GM18861 (cell line): Measurements from ENCODE around the gene HHIP.

Experiments used
- ATAC-seq: cut with Tn5 transposase; IDR thresholded peaks from one replicate; pipeline ENCODE4 v1.9.1; 2021; ENCODE audit not compliant: unreplicated experiment

Gene HHIP, protein sequence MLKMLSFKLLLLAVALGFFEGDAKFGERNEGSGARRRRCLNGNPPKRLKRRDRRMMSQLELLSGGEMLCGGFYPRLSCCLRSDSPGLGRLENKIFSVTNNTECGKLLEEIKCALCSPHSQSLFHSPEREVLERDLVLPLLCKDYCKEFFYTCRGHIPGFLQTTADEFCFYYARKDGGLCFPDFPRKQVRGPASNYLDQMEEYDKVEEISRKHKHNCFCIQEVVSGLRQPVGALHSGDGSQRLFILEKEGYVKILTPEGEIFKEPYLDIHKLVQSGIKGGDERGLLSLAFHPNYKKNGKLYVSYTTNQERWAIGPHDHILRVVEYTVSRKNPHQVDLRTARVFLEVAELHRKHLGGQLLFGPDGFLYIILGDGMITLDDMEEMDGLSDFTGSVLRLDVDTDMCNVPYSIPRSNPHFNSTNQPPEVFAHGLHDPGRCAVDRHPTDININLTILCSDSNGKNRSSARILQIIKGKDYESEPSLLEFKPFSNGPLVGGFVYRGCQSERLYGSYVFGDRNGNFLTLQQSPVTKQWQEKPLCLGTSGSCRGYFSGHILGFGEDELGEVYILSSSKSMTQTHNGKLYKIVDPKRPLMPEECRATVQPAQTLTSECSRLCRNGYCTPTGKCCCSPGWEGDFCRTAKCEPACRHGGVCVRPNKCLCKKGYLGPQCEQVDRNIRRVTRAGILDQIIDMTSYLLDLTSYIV

DNA sequence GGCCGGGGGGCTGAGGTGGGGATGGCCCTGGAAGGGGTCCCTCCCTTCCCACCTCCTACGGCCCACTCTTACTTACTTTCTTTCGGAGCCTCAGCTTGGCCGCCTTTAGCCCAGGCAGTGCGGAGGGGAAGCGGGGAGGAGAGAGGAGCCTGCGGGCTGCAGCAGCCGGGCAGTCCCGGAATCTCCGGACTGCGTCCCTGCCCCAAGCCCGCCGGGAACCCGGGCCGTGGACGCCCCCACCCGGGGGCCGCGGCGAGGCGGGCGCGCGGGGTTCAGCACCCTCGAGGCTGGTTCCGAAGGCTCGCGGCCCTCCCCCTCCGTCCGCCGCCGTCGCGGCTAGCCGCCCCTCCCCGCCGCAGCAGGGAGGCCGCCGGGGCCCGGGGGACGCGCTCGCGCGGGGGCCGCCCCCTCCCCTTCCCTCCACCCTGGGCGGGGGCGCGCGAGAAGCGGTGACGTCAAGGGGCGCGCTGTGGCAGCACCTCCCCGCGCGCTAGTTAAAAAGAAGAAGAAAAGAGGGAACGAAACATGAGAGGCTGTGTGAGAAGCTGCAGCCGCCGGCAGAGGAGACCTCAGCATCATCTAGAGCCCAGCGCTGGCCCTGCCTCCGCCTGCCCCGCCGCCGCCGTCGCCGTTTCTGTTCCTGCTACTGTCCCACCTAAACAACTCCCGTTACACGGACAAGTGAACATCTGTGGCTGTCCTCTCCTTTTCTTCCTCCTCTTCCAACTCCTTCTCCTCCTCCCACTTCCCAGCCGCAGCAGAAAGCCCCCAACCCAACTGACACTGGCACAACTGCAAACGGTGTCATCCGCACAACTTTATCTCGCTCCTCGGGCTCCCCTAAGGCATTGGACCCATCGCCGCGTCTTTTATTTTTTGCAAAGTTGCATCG is at the start of gene HHIP:
HHIP (plus strand) TSS at position 526 of the 892 bp plus-strand sequence. CDS start 520 bp downstream, outside the sequence.
- no peak for ATAC-seq

GRCh38 chr4:144597171-144597570 is 48.8 kb upstream of the HHIP start:
- ATAC-seq: no peak

- ATAC-seq: no peak
Observed at GRCh38 chr4:144599621-144600020, 46.3 kb upstream of the HHIP start.

- peak; percentile 43 for ATAC-seq
Observed at GRCh38 chr4:144611850-144612249, 34.1 kb upstream of the HHIP start.

DNA sequence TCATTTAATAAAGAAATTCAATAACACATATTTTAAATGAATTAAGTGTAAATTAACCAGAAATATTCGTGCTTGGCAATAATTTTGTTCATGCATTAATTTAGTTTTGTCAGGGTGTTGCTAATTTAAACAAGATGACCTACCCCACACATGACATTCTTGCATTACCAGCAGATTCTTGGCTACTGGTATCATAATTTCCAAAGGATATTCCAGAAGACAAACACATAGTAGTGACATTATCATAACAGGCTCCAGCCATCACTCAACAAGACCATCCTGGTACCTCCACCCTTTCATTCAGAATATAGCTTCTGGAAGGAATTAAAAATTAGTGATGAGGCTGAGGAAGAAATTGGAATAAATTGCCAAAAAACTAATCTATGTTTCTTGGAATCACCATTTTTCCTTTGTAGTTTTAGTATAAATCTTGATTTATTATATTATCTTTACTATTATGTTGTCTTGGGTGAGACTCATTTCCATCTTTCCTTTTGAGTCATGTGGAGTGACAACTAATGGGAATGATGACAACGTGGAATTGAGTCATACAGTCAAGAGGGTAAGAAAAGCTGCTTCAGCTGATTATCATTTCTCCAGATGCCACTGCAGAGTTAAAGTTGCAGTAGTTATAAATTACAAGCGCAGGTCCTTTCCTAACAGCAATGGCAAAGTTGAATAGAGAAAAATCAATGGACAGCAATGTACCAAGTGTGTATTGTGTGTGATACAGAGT is 30.9 kb upstream of the HHIP start:
- ATAC-seq: no peak

DNA sequence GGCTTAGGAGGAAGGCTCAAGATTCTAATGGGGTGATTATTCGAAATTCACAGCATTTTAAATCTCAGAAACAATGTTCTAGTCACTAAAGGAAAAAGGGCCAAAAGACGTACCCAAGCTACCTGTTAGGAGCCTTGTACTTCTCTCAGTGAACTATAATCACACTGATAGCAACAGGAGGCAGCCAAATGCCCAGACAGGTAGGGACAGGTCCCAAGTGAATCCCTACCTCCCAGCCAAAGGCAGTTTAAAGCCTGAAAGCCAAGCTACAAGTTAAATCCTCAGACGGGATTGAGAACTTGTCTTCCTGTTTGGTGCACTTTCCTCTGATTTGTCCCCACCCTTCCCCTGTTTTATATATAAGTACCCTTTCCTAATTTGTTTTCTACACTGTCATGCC is 24.3 kb upstream of the HHIP start:
- no peak for ATAC-seq

GRCh38 chr4:144627663-144628076 is 18.3 kb upstream of the HHIP start:
- no peak for ATAC-seq

DNA sequence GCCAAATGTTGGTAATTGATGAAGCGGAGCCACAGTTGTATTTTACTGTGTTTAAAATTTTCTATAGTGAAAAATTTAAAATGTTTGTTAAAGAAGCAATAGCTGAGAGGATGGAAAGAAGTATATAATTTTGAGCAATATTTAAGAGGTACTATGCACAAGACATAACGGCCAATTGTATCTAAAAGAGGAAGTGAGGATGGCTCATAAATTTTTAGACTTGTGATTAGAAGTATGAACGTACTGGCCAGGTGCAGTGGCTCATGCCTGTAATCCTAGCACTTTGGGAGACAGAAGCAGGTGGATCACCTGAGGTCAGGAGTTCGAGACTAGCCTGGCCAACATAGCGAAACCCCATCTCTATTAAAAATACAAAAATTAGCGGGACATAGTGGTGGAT is 12.7 kb upstream of the HHIP start:
- no peak for ATAC-seq

GRCh38 chr4:144634978-144635747 is 10.8 kb upstream of the HHIP start:
- peak; percentile 95 for ATAC-seq

DNA sequence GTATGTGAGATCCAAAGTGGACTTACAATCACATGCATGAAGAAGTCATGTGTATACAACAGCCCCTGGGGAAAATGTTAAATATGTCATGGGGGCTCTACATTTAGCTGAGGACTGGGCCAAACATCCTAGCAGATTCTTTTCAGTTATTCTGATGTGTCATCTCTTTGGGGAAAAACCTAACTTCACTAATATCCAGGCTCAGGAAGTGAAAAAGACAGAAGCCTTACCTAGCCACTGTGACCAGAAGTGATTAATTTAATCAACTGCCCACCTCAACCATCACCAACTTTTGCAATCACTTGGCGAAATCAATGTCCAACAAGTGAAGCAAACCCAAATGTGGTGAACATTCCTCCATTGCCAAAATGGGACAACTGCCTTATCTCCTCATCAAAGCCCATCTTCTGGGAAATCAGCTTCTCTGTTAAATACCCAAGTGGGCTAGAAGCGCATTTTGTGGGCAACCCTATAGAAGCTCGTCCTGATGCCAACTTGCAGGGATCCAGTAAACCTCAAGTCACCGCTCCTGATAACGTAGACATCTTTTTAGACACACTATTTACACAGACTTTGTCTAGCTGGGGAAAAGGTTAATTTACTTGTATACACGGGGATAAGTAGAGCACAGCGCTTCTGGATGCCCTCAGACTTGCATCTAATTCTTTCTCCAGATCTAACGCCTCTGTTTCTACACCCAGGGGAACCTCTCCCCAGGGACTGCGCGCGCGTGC is 1.4 kb upstream of the HHIP start:
- ATAC-seq: no peak

GRCh38 chr4:144645102-144645630 is 790 bp upstream of the HHIP start:
- ATAC-seq: no peak

DNA sequence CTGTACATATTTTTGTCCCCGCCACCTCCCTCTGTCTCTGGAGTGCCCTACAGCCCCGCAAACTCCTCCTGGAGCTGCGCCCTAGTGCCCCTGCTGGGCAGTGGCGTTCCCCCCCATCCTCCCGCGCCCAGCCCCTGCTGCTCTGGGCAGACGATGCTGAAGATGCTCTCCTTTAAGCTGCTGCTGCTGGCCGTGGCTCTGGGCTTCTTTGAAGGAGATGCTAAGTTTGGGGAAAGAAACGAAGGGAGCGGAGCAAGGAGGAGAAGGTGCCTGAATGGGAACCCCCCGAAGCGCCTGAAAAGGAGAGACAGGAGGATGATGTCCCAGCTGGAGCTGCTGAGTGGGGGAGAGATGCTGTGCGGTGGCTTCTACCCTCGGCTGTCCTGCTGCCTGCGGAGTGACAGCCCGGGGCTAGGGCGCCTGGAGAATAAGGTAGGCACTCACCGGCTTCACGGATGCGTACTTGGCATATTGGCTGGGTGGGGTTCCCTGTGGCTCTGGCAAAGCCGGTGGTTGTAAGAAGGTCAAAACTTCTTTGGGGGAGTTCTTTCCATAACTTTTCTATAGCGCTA is 653 bp downstream of the HHIP start:
- no peak for ATAC-seq

- ATAC-seq: no peak
Observed at GRCh38 chr4:144647095-144647561, 1.2 kb downstream of the HHIP start.

DNA sequence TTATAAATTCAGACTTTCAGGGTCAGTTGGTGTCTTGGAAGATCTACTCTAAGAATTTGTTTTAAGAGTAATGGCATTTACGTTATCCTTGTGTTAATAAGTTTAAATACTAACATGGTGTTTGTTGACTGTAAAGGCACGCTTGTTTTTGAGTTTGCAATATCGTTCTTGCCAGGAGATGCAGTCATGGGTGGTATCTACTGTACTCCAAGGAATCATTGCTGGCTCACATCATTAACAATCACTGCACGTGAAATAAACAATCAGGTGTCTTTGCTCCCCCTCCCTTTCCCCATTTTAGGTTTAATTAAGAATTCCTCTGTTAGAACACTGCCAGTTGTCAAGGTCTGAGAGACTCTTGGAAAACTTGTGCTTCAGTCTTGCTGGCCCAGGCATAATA is 1.6 kb downstream of the HHIP start:
- ATAC-seq: no peak

DNA sequence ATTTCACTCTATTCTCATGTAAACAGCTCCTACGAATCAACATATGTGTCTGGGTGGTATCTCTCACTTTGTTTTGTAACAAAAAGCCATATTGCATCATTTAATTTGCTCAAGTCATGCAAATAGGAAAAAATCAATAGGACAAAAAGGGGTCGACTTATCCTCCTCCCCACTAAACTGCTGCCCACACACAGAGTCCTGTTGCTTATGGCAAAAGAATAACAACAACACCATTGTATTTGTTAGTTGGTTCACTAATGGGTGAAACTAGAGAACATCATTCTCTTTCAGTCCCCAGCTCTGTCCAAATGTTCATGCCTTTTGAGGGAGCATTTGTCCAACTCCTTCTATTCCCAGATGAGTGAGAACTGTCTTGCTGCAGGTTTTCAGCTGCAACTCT is 2.1 kb downstream of the HHIP start:
- no peak for ATAC-seq

DNA sequence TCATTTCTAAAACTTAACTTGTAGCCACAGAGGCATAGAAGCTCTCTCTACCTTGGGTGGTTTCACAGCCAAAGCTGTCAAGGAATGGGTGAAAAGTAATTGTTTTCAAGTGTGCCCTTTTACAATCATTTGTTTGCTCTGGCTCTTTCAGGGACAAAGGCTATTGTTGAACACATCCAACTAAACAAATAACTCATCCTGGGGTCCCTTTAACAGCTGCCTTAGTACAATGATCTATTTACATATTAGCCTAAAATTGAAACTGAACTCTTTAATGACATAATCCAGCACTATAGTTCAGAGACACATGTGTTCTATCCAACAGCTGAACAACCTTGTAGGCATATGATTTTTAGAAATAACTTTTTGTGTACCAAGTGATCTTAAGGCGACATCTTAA is 3.7 kb downstream of the HHIP start:
- no peak for ATAC-seq

GRCh38 chr4:144650311-144651005 is 4.5 kb downstream of the HHIP start:
- ATAC-seq: no peak
